ENCODE results near the gene ANG.
"Not testable (repeated sequence)": the region's sequence is repeated elsewhere in the genome, so short reads cannot be mapped to it uniquely, and the experiment has no call there.

ANG gene

GRCh38 chr14:20688167-20688839, at the start of gene ANG:
ANG (plus strand) TSS chr14:20688764; CDS start chr14:20693565, 4,801 bp downstream.
- no peak for DNase-seq (ENCODE audit: low read depth in 2 of 2)

- no peak for DNase-seq (ENCODE audit: low read depth in 2 of 2)
Measured at GRCh38 chr14:20641591-20641990, 47.0 kb upstream of the ANG start, which contains the start of gene OR6S1. OR6S1 (minus strand) TSS chr14:20641691; CDS start chr14:20641691, 0 bp downstream.

GRCh38 chr14:20642182-20642581, 46.4 kb upstream of the ANG start:
- DNase-seq (ENCODE audit: low read depth in 2 of 2), result no peak

- DNase-seq (ENCODE audit: low read depth in 2 of 2), result not testable (repeated sequence)
Measured at GRCh38 chr14:20642755-20643154, 45.8 kb upstream of the ANG start.

- DNase-seq (ENCODE audit: low read depth in 2 of 2), result no peak
Measured at GRCh38 chr14:20644520-20644919, 44.0 kb upstream of the ANG start.

- no peak for DNase-seq (ENCODE audit: low read depth in 2 of 2)
Measured at GRCh38 chr14:20645481-20645880, 43.1 kb upstream of the ANG start.

GRCh38 chr14:20652996-20653975, 35.3 kb upstream of the ANG start:
- DNase-seq (ENCODE audit: low read depth in 2 of 2), result peak; percentile 54 to 67

GRCh38 chr14:20655851-20656250, 32.7 kb upstream of the ANG start:
- DNase-seq (ENCODE audit: low read depth in 2 of 2), result no peak

GRCh38 chr14:20656274-20656673, 32.3 kb upstream of the ANG start:
- no peak for DNase-seq (ENCODE audit: low read depth in 2 of 2)

- no peak for DNase-seq (ENCODE audit: low read depth in 2 of 2)
Measured at GRCh38 chr14:20657216-20658211, 31.1 kb upstream of the ANG start.

- DNase-seq (ENCODE audit: low read depth in 2 of 2), result no peak
Measured at GRCh38 chr14:20658246-20658645, 30.3 kb upstream of the ANG start.

GRCh38 chr14:20659336-20659735, 29.2 kb upstream of the ANG start:
- no peak for DNase-seq (ENCODE audit: low read depth in 2 of 2)

GRCh38 chr14:20659813-20660395, 28.7 kb upstream of the ANG start:
- DNase-seq (ENCODE audit: low read depth in 2 of 2), result no peak

- no peak for DNase-seq (ENCODE audit: low read depth in 2 of 2)
Measured at GRCh38 chr14:20661197-20661596, 27.4 kb upstream of the ANG start.

GRCh38 chr14:20662968-20663732, 25.4 kb upstream of the ANG start:
- DNase-seq (ENCODE audit: low read depth in 2 of 2), result peak; percentile 74 to 87

GRCh38 chr14:20666400-20666961, 22.1 kb upstream of the ANG start:
- DNase-seq (ENCODE audit: low read depth in 2 of 2), result not testable (repeated sequence)

GRCh38 chr14:20667957-20668356, 20.6 kb upstream of the ANG start:
- DNase-seq (ENCODE audit: low read depth in 2 of 2), result no peak

GRCh38 chr14:20668969-20669368, 19.6 kb upstream of the ANG start:
- DNase-seq (ENCODE audit: low read depth in 2 of 2), result no peak

GRCh38 chr14:20671597-20672283, 16.8 kb upstream of the ANG start:
- no peak for DNase-seq (ENCODE audit: low read depth in 2 of 2)
